ENCODE results near the gene LAMC1. TPM values are rescaled to one million over a fixed set of nuclear protein-coding genes. Genes with fewer than 3 reads are reported as not detected.

Gene LAMC1
- total RNA-seq, 2 experiments from 2014 or later: not detected

GRCh38 chr1:183165456-183165855 is 142.2 kb downstream of the LAMC1 start:
- Mint-ChIP-seq H3K36me3 (ENCODE audit: low read depth) (no peaks in the 10 kb centered on the region), H3K4me1 (ENCODE audit: low read depth) (no peaks in the 10 kb centered on the region), H3K27ac (no peak overlapping the region), H3K27me3 (peaks cover 6% of the 10 kb centered on the region), H3K4me3 (no peak overlapping the region), H3K9me3 (no peaks in the 10 kb centered on the region)
- Histone ChIP-seq H3K36me3 (ENCODE audit: insufficient read depth, low read length) (no peaks in the 10 kb centered on the region), H3K4me3 (ENCODE audit: low read length) (no peak overlapping the region), H3K27ac (ENCODE audit: low read depth in 1 of 2, low read length in 2 of 2) (no peak overlapping the region), H3K27me3 (ENCODE audit: control insufficient read depth in 1 of 2, insufficient read depth in 2 of 2, low read length in 2 of 2) (no peaks in the 10 kb centered on the region), H3K9me3 (ENCODE audit: control insufficient read depth in 1 of 2, insufficient read depth in 1 of 2, low read length in 2 of 2) (no peaks in the 10 kb centered on the region), H3K4me1 (ENCODE audit: insufficient read depth, low read length) (no peaks in the 10 kb centered on the region)
- no peak for ATAC-seq (ENCODE audit: poor library complexity)
- no peak for TF ChIP-seq CTCF (IDR thresholded peaks at IDR 0.05)
- intact Hi-C loops (cut with DNase I, micrococcal nuclease): no loop called here
- no peak for DNase-seq
- CTCF ChIA-PET: no interaction called here
- POLR2A ChIA-PET: no interaction called here

GRCh38 chr1:183166454-183166853 is 143.2 kb downstream of the LAMC1 start:
- H3K27me3 Mint-ChIP-seq: peaks cover 6% of the 10 kb centered on the region
- POLR2A ChIA-PET: no interaction called here
- no peaks in the 10 kb centered on the region for H3K4me1 Mint-ChIP-seq (ENCODE audit: low read depth)

GRCh38 chr1:183167676-183168075 is 144.5 kb downstream of the LAMC1 start:
- CTCF ChIA-PET: no interaction called here
- no peak for ATAC-seq (ENCODE audit: poor library complexity)
- TF ChIP-seq CTCF (IDR thresholded peaks at IDR 0.05): no peak

More at GRCh38 chr1:183166454-183166853, 143.2 kb downstream of the LAMC1 start:
- Histone ChIP-seq H3K4me1 (ENCODE audit: insufficient read depth, low read length) (no peaks in the 10 kb centered on the region), H3K4me3 (ENCODE audit: low read length) (no peak overlapping the region), H3K27me3 (ENCODE audit: control insufficient read depth in 1 of 2, insufficient read depth in 2 of 2, low read length in 2 of 2) (no peaks in the 10 kb centered on the region), H3K9me3 (ENCODE audit: control insufficient read depth in 1 of 2, insufficient read depth in 1 of 2, low read length in 2 of 2) (no peaks in the 10 kb centered on the region), H3K36me3 (ENCODE audit: insufficient read depth, low read length) (no peaks in the 10 kb centered on the region), H3K27ac (ENCODE audit: low read depth in 1 of 2, low read length in 2 of 2) (no peak overlapping the region)
- Mint-ChIP-seq H3K36me3 (ENCODE audit: low read depth) (no peaks in the 10 kb centered on the region), H3K4me3 (no peak overlapping the region), H3K9me3 (no peaks in the 10 kb centered on the region), H3K27ac (no peak overlapping the region)
- no peak for TF ChIP-seq CTCF (IDR thresholded peaks at IDR 0.05)
- ATAC-seq (ENCODE audit: poor library complexity) (no peak), DNase-seq (no peak)
- intact Hi-C loops (cut with DNase I, micrococcal nuclease): no loop called here
- CTCF ChIA-PET: interaction anchor here (1.1 kb wide), 1 partner anchor 1970 kb away, joined by 4 read pairs; no protein-coding TSS in a partner anchor

More at GRCh38 chr1:183167676-183168075, 144.5 kb downstream of the LAMC1 start:
- Histone ChIP-seq H3K4me3 (ENCODE audit: low read length) (no peak overlapping the region), H3K27me3 (ENCODE audit: control insufficient read depth in 1 of 2, insufficient read depth in 2 of 2, low read length in 2 of 2) (no peaks in the 10 kb centered on the region), H3K4me1 (ENCODE audit: insufficient read depth, low read length) (no peaks in the 10 kb centered on the region), H3K9me3 (ENCODE audit: control insufficient read depth in 1 of 2, insufficient read depth in 1 of 2, low read length in 2 of 2) (no peaks in the 10 kb centered on the region), H3K27ac (ENCODE audit: low read depth in 1 of 2, low read length in 2 of 2) (no peak overlapping the region), H3K36me3 (ENCODE audit: insufficient read depth, low read length) (no peaks in the 10 kb centered on the region)
- no peak overlapping the region for H3K4me3 Mint-ChIP-seq
- no peak overlapping the region for H3K27ac Mint-ChIP-seq
- no peaks in the 10 kb centered on the region for H3K36me3 Mint-ChIP-seq (ENCODE audit: low read depth)
- peaks cover 6% of the 10 kb centered on the region for H3K27me3 Mint-ChIP-seq
- intact Hi-C loops (cut with DNase I, micrococcal nuclease): no loop called here
- no peaks in the 10 kb centered on the region for H3K4me1 Mint-ChIP-seq (ENCODE audit: low read depth)
- H3K9me3 Mint-ChIP-seq: no peaks in the 10 kb centered on the region
- no peak for DNase-seq
- POLR2A ChIA-PET: no interaction called here

Data from CD4-positive, alpha-beta T cell (primary cell).